Neural crest cell (in vitro differentiated cells): ENCODE measurements around the gene SLC38A8. TPM values are rescaled to one million over a fixed set of nuclear protein-coding genes. Genes with fewer than 3 reads are reported as not detected.

ENCODE experiments used
- DNase-seq: peaks from one replicate; pipeline ENCODE4 v3.0.0; 2021; ENCODE audit warnings: low read depth, mixed read lengths, low spot score
- H3K27ac Mint-ChIP-seq: one replicate; pipeline ENCODE4 v1.8.0; 2021; ENCODE audit warnings: mild to moderate bottlenecking, mixed read lengths; ENCODE audit not compliant: unreplicated experiment
- H3K27me3 Mint-ChIP-seq: 2 replicates; pipeline ENCODE4 v1.8.0; 2021; ENCODE audit warnings: low read depth, mild to moderate bottlenecking, mixed read lengths
- H3K36me3 Mint-ChIP-seq: 2 replicates; pipeline ENCODE4 v1.8.0; 2021; ENCODE audit warnings: low read depth, mild to moderate bottlenecking, mixed read lengths
- H3K4me1 Mint-ChIP-seq: 2 replicates; pipeline ENCODE4 v1.8.0; 2021; ENCODE audit warnings: mixed read lengths
- H3K4me3 Mint-ChIP-seq: one replicate; pipeline ENCODE4 v1.8.0; 2021; ENCODE audit warnings: mild to moderate bottlenecking, mixed read lengths
- H3K9me3 Mint-ChIP-seq: 2 replicates; pipeline ENCODE4 v1.8.0; 2021; ENCODE audit warnings: mixed read lengths
- total RNA-seq: library from RNA; stranded (reverse); gene quantifications from 2 replicates; pipeline ENCODE4 v1.2.1, GENCODE V29; 2021
- TF ChIP-seq, protein P1 (sequence below): fragments of 200-600 bp; sonication (generic); conservative IDR thresholded peaks from 2 replicates; pipeline ENCODE4 v1.5.0; 2021; ENCODE audit warnings: antibody characterized with exemption, mild to moderate bottlenecking

Gene SLC38A8
- total RNA-seq, 1 donor from 2014 or later, result not detected

DNA sequence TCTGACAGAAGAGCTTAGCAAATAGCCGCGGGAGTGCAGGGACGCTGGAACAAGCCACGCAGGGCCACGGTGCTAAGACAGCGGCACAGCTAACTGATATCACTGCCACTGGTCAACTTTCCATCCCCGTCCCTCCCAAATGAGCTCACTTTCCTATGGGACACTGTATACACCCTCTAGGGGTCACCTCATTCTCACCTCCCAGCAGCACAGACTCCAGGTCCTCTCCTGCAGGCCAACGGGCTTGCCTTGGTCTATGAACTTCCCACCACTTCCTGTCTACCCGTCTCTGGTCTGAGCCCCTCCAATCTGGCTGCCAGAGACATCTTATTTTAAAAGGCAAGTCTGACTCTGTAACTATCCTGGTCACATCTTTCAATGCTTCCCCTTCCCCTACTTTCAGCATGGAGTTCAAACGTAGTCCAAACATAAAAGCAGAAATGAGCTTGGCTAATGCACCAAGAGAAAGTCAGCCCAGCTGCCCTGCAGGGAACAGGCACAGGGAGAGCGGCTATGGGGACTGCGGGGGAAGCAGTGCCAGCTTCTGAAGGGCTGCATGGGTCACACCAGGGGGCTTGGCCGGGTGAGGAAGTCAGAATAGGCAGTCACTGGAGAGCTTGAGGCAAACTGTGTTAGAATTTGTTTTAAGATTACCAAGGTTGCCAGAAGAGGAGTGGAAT is 26.3 kb upstream of the SLC38A8 start:
- H3K27ac Mint-ChIP-seq, result peak overlapping the region; percentile 46
- no peaks in the 10 kb centered on the region for H3K27me3 Mint-ChIP-seq
- no peaks in the 10 kb centered on the region for H3K9me3 Mint-ChIP-seq
- no peaks in the 10 kb centered on the region for H3K4me1 Mint-ChIP-seq
- DNase-seq, result no peak
- peaks cover 5% of the 10 kb centered on the region for H3K36me3 Mint-ChIP-seq
- TF ChIP-seq, protein P1, sequence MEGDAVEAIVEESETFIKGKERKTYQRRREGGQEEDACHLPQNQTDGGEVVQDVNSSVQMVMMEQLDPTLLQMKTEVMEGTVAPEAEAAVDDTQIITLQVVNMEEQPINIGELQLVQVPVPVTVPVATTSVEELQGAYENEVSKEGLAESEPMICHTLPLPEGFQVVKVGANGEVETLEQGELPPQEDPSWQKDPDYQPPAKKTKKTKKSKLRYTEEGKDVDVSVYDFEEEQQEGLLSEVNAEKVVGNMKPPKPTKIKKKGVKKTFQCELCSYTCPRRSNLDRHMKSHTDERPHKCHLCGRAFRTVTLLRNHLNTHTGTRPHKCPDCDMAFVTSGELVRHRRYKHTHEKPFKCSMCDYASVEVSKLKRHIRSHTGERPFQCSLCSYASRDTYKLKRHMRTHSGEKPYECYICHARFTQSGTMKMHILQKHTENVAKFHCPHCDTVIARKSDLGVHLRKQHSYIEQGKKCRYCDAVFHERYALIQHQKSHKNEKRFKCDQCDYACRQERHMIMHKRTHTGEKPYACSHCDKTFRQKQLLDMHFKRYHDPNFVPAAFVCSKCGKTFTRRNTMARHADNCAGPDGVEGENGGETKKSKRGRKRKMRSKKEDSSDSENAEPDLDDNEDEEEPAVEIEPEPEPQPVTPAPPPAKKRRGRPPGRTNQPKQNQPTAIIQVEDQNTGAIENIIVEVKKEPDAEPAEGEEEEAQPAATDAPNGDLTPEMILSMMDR, result no peak
- no peak overlapping the region for H3K4me3 Mint-ChIP-seq

DNA sequence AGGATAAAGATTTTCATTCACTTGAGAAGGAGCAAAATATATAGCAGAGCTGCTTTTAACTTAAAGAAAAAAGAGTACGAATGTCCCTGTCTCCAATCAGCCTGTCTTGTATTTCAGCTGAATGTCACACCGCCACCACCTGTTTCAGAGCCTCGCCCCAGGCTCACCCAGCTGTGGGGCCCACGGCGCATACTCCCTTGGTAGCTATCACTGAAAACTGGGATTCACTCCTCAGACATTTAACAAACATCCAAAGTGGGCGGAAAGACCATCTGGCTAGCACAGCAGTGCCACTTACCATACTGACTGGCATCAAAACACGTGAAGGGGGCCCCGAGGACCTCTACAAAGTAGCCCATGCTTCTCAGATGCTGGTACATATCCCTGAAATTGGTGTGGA is 25.4 kb upstream of the SLC38A8 start:
- no peak for DNase-seq
- TF ChIP-seq, protein P1, result no peak
- H3K4me1 Mint-ChIP-seq, result no peaks in the 10 kb centered on the region
- H3K9me3 Mint-ChIP-seq, result no peaks in the 10 kb centered on the region
- H3K36me3 Mint-ChIP-seq, result peaks cover 5% of the 10 kb centered on the region
- no peaks in the 10 kb centered on the region for H3K27me3 Mint-ChIP-seq
- H3K4me3 Mint-ChIP-seq, result no peak overlapping the region
- no peak overlapping the region for H3K27ac Mint-ChIP-seq

DNA sequence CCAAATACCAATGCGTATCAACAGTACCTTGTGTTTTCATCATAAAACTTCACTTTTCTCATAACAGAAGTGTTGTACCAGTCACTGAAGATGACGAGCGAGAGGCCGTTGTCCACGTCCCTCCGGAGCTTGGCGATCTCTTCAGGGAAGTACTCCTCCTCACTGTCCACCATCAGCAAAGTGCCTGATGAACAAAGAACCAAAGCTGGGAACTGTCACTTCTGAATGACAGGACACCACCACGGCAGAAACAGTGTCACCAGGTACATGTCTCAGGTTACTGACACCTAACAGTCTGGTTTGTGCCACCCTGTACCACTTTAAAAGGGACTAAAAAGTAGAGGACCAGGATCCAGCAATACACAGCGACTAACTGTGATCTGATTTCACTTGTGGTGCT is 25.0 kb upstream of the SLC38A8 start:
- Mint-ChIP-seq H3K27ac (no peak overlapping the region), H3K27me3 (no peaks in the 10 kb centered on the region), H3K4me3 (no peak overlapping the region), H3K9me3 (no peaks in the 10 kb centered on the region), H3K4me1 (peaks cover 3% of the 10 kb centered on the region), H3K36me3 (peaks cover 5% of the 10 kb centered on the region)
- DNase-seq, result no peak
- TF ChIP-seq, protein P1, result no peak

DNA sequence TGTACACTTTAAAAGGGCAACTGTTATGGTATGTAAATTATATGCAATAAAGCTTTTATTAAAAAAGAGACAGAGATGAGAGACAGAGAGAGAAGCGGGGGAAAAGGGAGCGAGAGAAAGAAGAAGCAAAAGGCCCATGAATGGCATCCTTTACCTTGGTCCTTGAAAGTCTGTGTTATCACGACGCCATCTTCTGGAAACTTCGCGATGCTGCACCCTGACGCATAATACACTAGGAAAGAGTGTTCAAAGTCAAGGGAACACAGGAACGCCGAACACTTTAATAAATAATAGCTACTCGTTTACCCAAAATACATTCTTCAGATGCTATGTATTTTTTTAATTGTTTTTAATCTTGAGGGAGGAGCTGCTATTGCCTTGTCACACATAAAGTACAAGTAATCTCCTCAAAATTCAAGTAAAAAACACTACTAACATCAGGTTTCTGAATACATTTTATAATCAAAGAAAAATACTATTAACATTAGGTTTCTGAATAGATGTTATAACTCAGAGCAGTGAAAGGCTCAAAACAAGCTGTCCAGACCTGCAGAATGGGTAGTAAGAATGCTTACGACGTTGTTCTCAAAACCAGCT is 23.0 kb upstream of the SLC38A8 start:
- Mint-ChIP-seq H3K36me3 (peaks cover 8% of the 10 kb centered on the region), H3K4me1 (peaks cover 5% of the 10 kb centered on the region), H3K9me3 (no peaks in the 10 kb centered on the region), H3K27me3 (no peaks in the 10 kb centered on the region), H3K4me3 (no peak overlapping the region), H3K27ac (no peak overlapping the region)
- TF ChIP-seq, protein P1, result peak; percentile 87
- DNase-seq, result peak; percentile 65

DNA sequence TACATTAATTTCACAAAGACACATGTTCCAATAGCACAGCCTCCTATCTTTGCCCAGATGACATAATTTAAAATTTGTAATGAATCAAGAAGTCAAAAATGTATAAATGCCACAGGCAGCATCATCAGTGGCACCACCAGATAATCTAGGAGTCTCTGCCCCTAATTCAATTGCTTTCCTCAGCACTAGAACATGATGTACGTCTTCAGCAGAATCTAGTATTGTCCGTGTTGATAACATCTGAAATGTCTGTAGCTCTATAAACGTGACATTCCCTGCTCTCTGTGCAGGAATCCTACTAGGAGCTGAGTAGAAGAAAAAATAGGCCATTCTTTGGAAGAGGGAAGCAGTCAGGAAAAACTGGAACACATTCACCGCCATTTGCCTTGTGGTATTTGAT is 21.4 kb upstream of the SLC38A8 start:
- H3K36me3 Mint-ChIP-seq, result peaks cover 6% of the 10 kb centered on the region
- no peaks in the 10 kb centered on the region for H3K27me3 Mint-ChIP-seq
- H3K4me3 Mint-ChIP-seq, result no peak overlapping the region
- H3K27ac Mint-ChIP-seq, result no peak overlapping the region
- H3K4me1 Mint-ChIP-seq, result peaks cover 5% of the 10 kb centered on the region
- no peaks in the 10 kb centered on the region for H3K9me3 Mint-ChIP-seq
- TF ChIP-seq, protein P1, result no peak
- no peak for DNase-seq
